CD8-positive, alpha-beta memory T cell (primary cell): Measurements from ENCODE around the gene AKT2. TPM values are rescaled to one million over a fixed set of nuclear protein-coding genes. Genes with fewer than 3 reads are reported as not detected.
A peak's percentile ranks its signal among the peaks of the same experiment; 100 is the strongest.

Experiments
- CTCF ChIA-PET: fragments of 350-600 bp; sonication (Branson Sonifier 250); formaldehyde crosslinking; loops from one replicate; lab custom pipeline; 2021; ENCODE audit warnings: antibody characterized with exemption; lab: Charles Lee
- POLR2A ChIA-PET: fragments of 350-600 bp; sonication (Branson Sonifier 250); formaldehyde crosslinking; loops from one replicate; lab custom pipeline; 2021; ENCODE audit warnings: antibody characterized with exemption; lab: Charles Lee
- DNase-seq, 5 donors: peaks; one replicate each; pipeline versions ENCODE4 v3.0.0 to v3.0.0-alpha.2; 2020 to 2022; ENCODE audit warnings: mixed read lengths in 1 of 5
- H3K27ac ChIP-seq: one replicate; pipeline ENCODE4 v1.7.0; 2013; ENCODE audit warnings: low read depth, mild to moderate bottlenecking, low read length, moderate library complexity
- H3K27me3 ChIP-seq: 2 replicates; pipeline ENCODE4 v1.7.0; 2013; ENCODE audit warnings: low read length, mild to moderate bottlenecking; ENCODE audit not compliant: insufficient read depth, poor library complexity, severe bottlenecking
- H3K36me3 ChIP-seq: 2 replicates; pipeline ENCODE4 v1.7.0; 2013; ENCODE audit warnings: mild to moderate bottlenecking, low read length, moderate library complexity; ENCODE audit not compliant: insufficient read depth
- H3K4me1 ChIP-seq: 2 replicates; pipeline ENCODE4 v1.7.0; 2013; ENCODE audit warnings: mild to moderate bottlenecking, low read length, moderate library complexity; ENCODE audit not compliant: insufficient read depth
- H3K4me3 ChIP-seq: 2 replicates; pipeline ENCODE4 v1.7.0; 2013; ENCODE audit warnings: mild to moderate bottlenecking, low read length
- H3K9me3 ChIP-seq: 2 replicates; pipeline ENCODE4 v1.7.0; 2013; ENCODE audit warnings: mild to moderate bottlenecking, low read length
- H3K27ac Mint-ChIP-seq, 8 donors: one replicate each; pipeline ENCODE4 v1.8.0; 2020 to 2021; ENCODE audit warnings: mixed read lengths in 8 of 8, mild to moderate bottlenecking in 6 of 8, inconsistent platforms in 3 of 8, moderate library complexity in 3 of 8
- H3K27me3 Mint-ChIP-seq, 2 donors: one replicate each; pipeline ENCODE4 v1.8.0; 2020 to 2021; ENCODE audit warnings: mixed read lengths in 2 of 2, mild to moderate bottlenecking in 1 of 2, moderate library complexity in 1 of 2
- H3K36me3 Mint-ChIP-seq, 3 donors: one replicate each; pipeline ENCODE4 v1.8.0; 2020 to 2021; ENCODE audit warnings: mixed read lengths in 3 of 3, inconsistent platforms in 1 of 3, mild to moderate bottlenecking in 1 of 3
- H3K4me1 Mint-ChIP-seq, 3 donors: one replicate each; pipeline ENCODE4 v1.8.0; 2020 to 2021; ENCODE audit warnings: mixed read lengths in 3 of 3, inconsistent platforms in 1 of 3, mild to moderate bottlenecking in 1 of 3
- H3K4me3 Mint-ChIP-seq, 7 donors: one replicate each; pipeline ENCODE4 v1.8.0; 2020 to 2021; ENCODE audit warnings: mixed read lengths in 7 of 7, mild to moderate bottlenecking in 6 of 7, moderate library complexity in 4 of 7, inconsistent platforms in 2 of 7
- H3K9me3 Mint-ChIP-seq, 5 donors: one replicate each; pipeline ENCODE4 v1.8.0; 2020 to 2022; ENCODE audit warnings: mixed read lengths in 5 of 5, mild to moderate bottlenecking in 3 of 5, moderate library complexity in 2 of 5, inconsistent platforms in 1 of 5
- polyA plus RNA-seq: library from polyadenylated mRNA; unstranded; fragments of 300-500 nt; fragmentation: Illumina TruSeq; gene quantifications from one replicate; pipeline ENCODE4 v1.2.3, GENCODE V29; 2021
- total RNA-seq, 2 experiments: library from RNA; stranded (reverse); gene quantifications; one replicate each; pipeline ENCODE4 v1.2.3, GENCODE V29; 2021

The AKT2 gene
- total and polyA plus RNA-seq, 3 experiments from 2014 or later: 27.0 to 132 (median 124) TPM

DNA sequence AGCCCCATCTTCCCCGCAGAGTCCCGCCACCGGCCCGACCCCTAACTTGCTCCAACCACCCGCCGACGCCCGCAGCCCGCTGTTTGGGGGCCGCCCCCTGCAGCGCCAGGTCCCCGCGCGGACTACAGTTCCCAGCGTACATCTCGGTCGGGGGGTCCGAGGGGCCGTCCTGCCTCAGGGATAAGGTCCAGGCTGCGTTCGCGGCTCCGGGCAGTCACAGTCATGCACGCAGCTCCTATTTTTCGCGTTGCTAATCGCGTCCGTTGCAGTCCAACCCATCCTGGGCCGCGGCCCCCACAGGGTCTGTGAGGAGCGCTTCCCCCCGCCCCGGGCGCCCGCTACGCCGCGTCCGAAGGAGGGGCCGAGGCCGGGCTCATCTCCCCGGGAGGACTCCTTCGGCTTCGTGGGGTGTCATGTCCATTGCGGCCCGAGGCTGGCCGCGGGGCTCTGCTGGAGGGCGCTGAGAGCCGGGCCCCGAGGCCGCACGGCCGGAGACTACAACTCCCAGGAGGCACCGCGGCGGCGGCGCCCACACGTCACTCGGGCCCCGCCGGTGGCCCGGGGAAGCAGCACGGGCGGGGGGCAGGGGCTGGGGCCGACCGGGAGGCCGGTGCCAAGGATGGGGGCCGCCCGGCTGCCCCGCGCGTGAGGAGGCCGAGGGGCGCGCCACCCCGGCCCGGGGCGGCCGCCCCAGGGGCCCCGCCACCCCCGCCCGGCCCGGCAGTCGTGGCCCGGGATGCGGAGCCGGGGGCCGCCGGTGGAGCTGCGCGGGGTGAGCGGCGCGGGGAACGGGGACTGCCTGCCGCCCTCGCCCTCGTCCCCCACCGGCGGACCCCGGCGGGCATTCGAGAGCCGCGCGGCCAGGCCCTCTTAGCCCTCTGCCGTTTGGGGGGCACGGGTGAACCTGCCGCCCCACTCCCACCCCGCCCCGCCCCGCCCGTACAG lies 94.0 kb downstream of the AKT2 start, which contains the start of gene MAP3K10:
Gene MAP3K10, plus strand, starts transcription at position 536 of the 945 bp plus-strand sequence. CDS start 606 bp downstream, outside the sequence.
- peaks cover 37 to 49% (median 45%) of the 10 kb centered on the region in 3 donors for H3K4me1 Mint-ChIP-seq
- Histone ChIP-seq H3K4me1 (peaks cover 17% of the 10 kb centered on the region), H3K9me3 (no peaks in the 10 kb centered on the region), H3K36me3 (no peaks in the 10 kb centered on the region), H3K27ac (peak within 1 kb of the TSS; percentile 90), H3K4me3 (peak within 1 kb of the TSS; percentile 92), H3K27me3 (no peaks in the 10 kb centered on the region)
- peak; percentile 69 to 85 (median 74) for DNase-seq
- CTCF ChIA-PET: interaction anchor here (1.1 to 1.4 kb wide), 2 partner anchors 52 to 444 kb away, joined by 3 read pairs; no protein-coding TSS in a partner anchor
- H3K27ac Mint-ChIP-seq: peak within 1 kb of the TSS; percentile 91 to 99 (median 95)
- H3K9me3 Mint-ChIP-seq: no peaks in the 10 kb centered on the region
- peak within 1 kb of the TSS; percentile 91 to 98 (median 94) for H3K4me3 Mint-ChIP-seq
- H3K36me3 Mint-ChIP-seq: peaks cover 0 to 9% (median 0%) of the 10 kb centered on the region in 3 donors
- POLR2A ChIA-PET: interaction anchor here (0.7 to 1.0 kb wide), 3 partner anchors 50 to 1172 kb away, joined by 3 to 5 read pairs (median 3); partner anchors contain the start of gene PLD3
- peaks cover 0 to 3% of the 10 kb centered on the region in 2 donors for H3K27me3 Mint-ChIP-seq

DNA sequence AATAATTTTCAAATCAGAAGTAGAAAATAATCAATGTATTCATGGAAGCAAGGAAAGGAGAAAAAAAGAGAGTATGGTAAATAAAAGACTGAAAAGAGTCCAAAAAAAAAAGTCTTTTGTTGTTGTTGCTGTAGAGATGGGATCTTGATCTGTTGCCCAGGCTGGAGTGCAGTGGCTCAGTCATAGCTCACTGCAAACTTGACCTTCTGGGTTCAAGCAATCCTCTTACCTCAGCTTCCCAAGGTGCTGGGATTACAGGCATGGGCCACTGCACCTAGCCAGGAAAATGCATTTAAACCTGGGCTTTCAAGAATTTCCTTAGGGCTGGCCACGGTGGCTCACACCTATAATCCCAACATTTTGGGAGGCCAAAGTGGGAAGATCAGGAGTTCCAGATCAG lies 100.9 kb downstream of the AKT2 start:
- Histone ChIP-seq H3K36me3 (no peaks in the 10 kb centered on the region), H3K9me3 (no peaks in the 10 kb centered on the region), H3K27me3 (no peaks in the 10 kb centered on the region), H3K4me1 (no peaks in the 10 kb centered on the region), H3K4me3 (no peak overlapping the region), H3K27ac (no peak overlapping the region)
- H3K36me3 Mint-ChIP-seq: no peaks in the 10 kb centered on the region
- H3K4me3 Mint-ChIP-seq: no peak overlapping the region
- ChIA-PET CTCF (no interaction called here), POLR2A (no interaction called here)
- no peak overlapping the region for H3K27ac Mint-ChIP-seq
- no peaks in the 10 kb centered on the region for H3K9me3 Mint-ChIP-seq
- H3K4me1 Mint-ChIP-seq: no peaks in the 10 kb centered on the region
- no peak for DNase-seq
- H3K27me3 Mint-ChIP-seq: peaks cover 3 to 11% of the 10 kb centered on the region in 2 donors

Other genes starting within 250 kb of the AKT2 start
- 10 to 100 TPM; 16.8 to 21.3 TPM for gene ZNF780B, start 229.1 kb downstream of the AKT2 start, total RNA-seq
- gene ZNF780B, start 229.1 kb downstream of the AKT2 start, polyA plus RNA-seq: 12.0 TPM
- 10 to 100 TPM; 18.9 to 19.5 TPM for gene ZNF780A, start 194.4 kb downstream of the AKT2 start, total RNA-seq
- 23.2 TPM for gene ZNF780A, start 194.4 kb downstream of the AKT2 start, polyA plus RNA-seq
- 10 to 100 TPM; 13.9 to 15.4 TPM for gene MAP3K10, start 93.9 kb downstream of the AKT2 start, total RNA-seq
- 1.3 TPM for gene MAP3K10, start 93.9 kb downstream of the AKT2 start, polyA plus RNA-seq
- not detected for gene TTC9B, start 67.0 kb downstream of the AKT2 start, total RNA-seq
- gene TTC9B, start 67.0 kb downstream of the AKT2 start, polyA plus RNA-seq: not detected
- gene CCNP, start 58.7 kb downstream of the AKT2 start, total RNA-seq: under 1 TPM in 1 of 2 experiments, not detected in 1; 0.11 TPM
- not detected for gene CCNP, start 58.7 kb downstream of the AKT2 start, polyA plus RNA-seq
- 10 to 100 TPM; 25.4 to 29.5 TPM for gene C19orf47, start 63.1 kb upstream of the AKT2 start, total RNA-seq
- 9.5 TPM for gene C19orf47, start 63.1 kb upstream of the AKT2 start, polyA plus RNA-seq
- 10 to 100 TPM; 48.2 to 53.0 TPM for gene PLD3, start 63.4 kb upstream of the AKT2 start, total RNA-seq
- gene PLD3, start 63.4 kb upstream of the AKT2 start, polyA plus RNA-seq: 73.6 TPM
- gene HIPK4, start 104.8 kb upstream of the AKT2 start, total RNA-seq: not detected
- not detected for gene HIPK4, start 104.8 kb upstream of the AKT2 start, polyA plus RNA-seq
- gene PRX, start 128.0 kb upstream of the AKT2 start, total RNA-seq: 1 to 10 TPM; 1.4 to 1.6 TPM
- gene PRX, start 128.0 kb upstream of the AKT2 start, polyA plus RNA-seq: 0.29 TPM
- 10 to 100 TPM; 15.9 to 17.8 TPM for gene SERTAD1, start 140.6 kb upstream of the AKT2 start, total RNA-seq
- 13.0 TPM for gene SERTAD1, start 140.6 kb upstream of the AKT2 start, polyA plus RNA-seq
- 1 to 10 TPM; 7.0 to 8.5 TPM for gene SERTAD3, start 159.0 kb upstream of the AKT2 start, total RNA-seq
- 9.5 TPM for gene SERTAD3, start 159.0 kb upstream of the AKT2 start, polyA plus RNA-seq
- gene BLVRB, start 180.4 kb upstream of the AKT2 start, total RNA-seq: 10 to 100 TPM; 17.4 to 18.9 TPM
- gene BLVRB, start 180.4 kb upstream of the AKT2 start, polyA plus RNA-seq: 22.8 TPM
- 1 to 10 TPM in 1 of 2 experiments, under 1 TPM in 1; 0.49 to 1.2 TPM for gene SPTBN4, start 181.7 kb upstream of the AKT2 start, total RNA-seq
- not detected for gene SPTBN4, start 181.7 kb upstream of the AKT2 start, polyA plus RNA-seq